Raji (cell line): Measurements from ENCODE around the gene MIPOL1.

ENCODE experiments used
- POLR2A ChIP-seq: IDR thresholded peaks from 2 replicates; pipeline ENCODE4 v1.6.1; 2011; ENCODE audit warnings: low read depth, low read length, control low read depth; ENCODE audit not compliant: insufficient read depth

MIPOL1 gene

GRCh38 chr14:37263656-37264236 lies 66.0 kb downstream of the MIPOL1 start:
- TF ChIP-seq POLR2A, result no peak

- TF ChIP-seq POLR2A, result no peak
These were observed 71.1 kb downstream of the MIPOL1 start for GRCh38 chr14:37268788-37269187.

- TF ChIP-seq POLR2A, result no peak
These were observed 72.9 kb downstream of the MIPOL1 start for GRCh38 chr14:37270629-37271028.

- no peak for TF ChIP-seq POLR2A
These were observed 74.8 kb downstream of the MIPOL1 start for GRCh38 chr14:37272569-37272968.

GRCh38 chr14:37274652-37275051 lies 76.9 kb downstream of the MIPOL1 start:
- TF ChIP-seq POLR2A, result no peak

GRCh38 chr14:37275963-37276362 lies 78.2 kb downstream of the MIPOL1 start:
- no peak for TF ChIP-seq POLR2A

- TF ChIP-seq POLR2A, result no peak
These were observed 81.2 kb downstream of the MIPOL1 start for GRCh38 chr14:37278636-37279538.

GRCh38 chr14:37279818-37280217 lies 82.1 kb downstream of the MIPOL1 start:
- no peak for TF ChIP-seq POLR2A

GRCh38 chr14:37284760-37285159 lies 87.0 kb downstream of the MIPOL1 start:
- no peak for TF ChIP-seq POLR2A

- TF ChIP-seq POLR2A, result no peak
These were observed 87.5 kb downstream of the MIPOL1 start for GRCh38 chr14:37285220-37285619.

GRCh38 chr14:37289688-37290087 lies 92.0 kb downstream of the MIPOL1 start:
- TF ChIP-seq POLR2A, result no peak

GRCh38 chr14:37311252-37311651 lies 113.5 kb downstream of the MIPOL1 start:
- TF ChIP-seq POLR2A, result no peak

- TF ChIP-seq POLR2A, result no peak
These were observed 121.2 kb downstream of the MIPOL1 start for GRCh38 chr14:37318938-37319337.

GRCh38 chr14:37320106-37320505 lies 122.4 kb downstream of the MIPOL1 start:
- TF ChIP-seq POLR2A, result no peak

GRCh38 chr14:37325332-37325731 lies 127.6 kb downstream of the MIPOL1 start:
- no peak for TF ChIP-seq POLR2A

GRCh38 chr14:37326434-37326833 lies 128.7 kb downstream of the MIPOL1 start:
- TF ChIP-seq POLR2A, result no peak
